NOMO-1 (cell line): ENCODE results near the gene ST6GALNAC3.
"Not testable (repeated sequence)": the region's sequence is repeated elsewhere in the genome, so short reads cannot be mapped to it uniquely, and the experiment has no call there.

Experiments
- DNase-seq, 2 experiments: peaks; one replicate each; lab custom pipeline; 2025; ENCODE audit not compliant: unreplicated experiment in 2 of 2; lab: John Stamatoyannopoulos, UW

ST6GALNAC3 gene

DNA sequence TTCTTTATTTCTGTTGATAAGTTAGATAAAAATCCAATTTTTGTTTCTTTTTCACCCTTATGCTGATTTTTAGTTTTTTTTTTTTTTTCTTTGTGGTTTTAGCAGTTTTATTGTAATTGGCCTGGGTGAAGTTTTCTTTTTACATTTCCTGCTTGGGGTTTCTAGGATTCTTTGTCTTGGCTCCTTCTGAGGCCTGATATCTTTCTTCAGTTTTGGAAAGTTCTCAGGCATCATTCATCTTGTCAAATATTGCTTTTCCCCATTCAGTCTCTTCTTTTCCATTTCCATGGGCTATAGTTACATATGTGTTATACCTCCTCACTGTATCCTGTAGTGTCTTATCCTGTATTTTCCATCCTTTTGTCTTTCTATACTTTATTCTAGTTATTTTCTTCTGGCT, 28.5 kb downstream of the ST6GALNAC3 start:
- DNase-seq: no peak

GRCh38 chr1:76105372-76105771, 30.8 kb downstream of the ST6GALNAC3 start:
- DNase-seq: no peak

GRCh38 chr1:76106251-76106650, 31.7 kb downstream of the ST6GALNAC3 start:
- no peak for DNase-seq

DNA sequence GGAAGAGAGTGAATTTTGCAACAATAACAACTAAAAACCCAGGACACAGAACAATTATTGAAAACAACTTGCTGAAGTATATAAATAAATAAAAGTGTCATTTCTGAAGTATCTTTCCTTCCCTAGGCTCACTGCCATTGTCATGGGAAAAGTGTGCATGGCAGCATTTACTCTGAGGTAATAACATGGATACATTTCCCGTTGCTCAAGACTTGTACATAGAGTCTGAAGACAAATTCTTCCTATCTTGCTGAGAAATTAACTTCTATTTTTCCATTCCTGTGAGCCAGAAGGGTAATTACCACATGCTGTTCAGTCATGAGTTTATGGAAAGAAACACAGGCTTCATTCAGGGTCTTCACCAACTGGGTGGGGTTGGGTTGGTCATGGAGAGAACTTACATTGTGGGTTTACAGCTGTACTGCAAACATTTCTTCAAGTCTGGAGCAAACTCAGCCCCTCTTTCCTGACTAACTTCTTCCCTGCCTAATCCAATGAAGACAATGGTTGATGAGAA, 32.2 kb downstream of the ST6GALNAC3 start:
- no peak for DNase-seq

DNA sequence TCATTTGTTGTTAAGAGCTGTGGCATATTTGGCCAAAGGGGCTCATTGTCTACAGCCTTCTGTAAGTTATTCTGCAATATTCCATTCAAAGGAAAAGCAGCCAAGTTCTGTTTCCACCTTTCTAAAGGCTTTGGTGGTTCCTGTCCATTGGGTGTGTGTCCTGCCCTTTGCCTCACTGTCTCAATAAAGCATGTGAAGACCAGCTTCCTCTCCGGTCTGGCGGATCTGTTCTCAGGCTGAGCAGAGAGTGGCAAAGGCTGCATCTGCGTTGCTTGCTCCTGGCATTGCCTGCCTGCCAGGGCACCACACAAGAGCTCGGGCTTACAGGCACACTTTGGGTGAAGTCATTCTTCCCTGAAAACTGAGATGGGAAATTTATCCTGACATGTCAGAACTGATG, 34.9 kb downstream of the ST6GALNAC3 start:
- DNase-seq: no peak

- DNase-seq: no peak
Observed at GRCh38 chr1:76109901-76110560, 35.5 kb downstream of the ST6GALNAC3 start.

DNA sequence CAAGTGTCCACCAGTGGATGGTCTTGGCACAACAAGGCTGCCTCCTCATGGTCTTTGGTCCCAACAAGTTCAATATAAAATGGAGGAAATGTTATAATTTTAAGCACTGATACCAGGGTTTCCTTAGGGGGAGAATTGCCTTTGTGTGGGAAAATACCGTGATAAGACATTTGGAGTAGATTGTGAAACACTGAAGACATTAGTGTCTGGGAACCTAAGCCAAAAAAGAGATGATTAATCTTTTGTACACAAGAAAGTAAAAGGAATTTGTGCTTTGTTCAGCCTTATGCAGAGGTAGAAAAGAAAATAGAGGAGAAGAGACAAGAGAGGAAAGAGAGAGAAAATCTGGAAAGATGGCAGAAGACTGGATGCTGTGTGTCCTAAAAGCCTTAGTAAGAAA, 36.1 kb downstream of the ST6GALNAC3 start:
- DNase-seq: no peak

DNA sequence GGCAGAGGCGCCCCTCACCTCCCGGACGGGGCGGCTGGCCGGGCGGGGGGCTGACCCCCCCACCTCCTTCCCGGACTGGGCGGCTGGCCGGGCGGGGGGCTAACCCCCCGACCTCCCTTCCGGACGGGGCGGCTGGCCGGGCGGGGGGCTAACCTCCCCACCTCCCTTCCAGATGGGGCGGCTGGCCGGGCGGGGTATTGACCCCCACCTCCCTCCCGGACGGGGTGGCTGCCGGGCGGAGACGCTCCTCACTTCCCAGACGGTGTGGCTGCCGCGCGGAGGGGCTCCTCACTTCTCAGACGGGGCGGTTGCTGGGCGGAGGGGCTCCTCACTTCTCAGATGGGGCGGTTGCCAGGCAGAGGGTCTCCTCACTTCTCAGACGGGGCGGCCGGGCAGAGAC, 37.8 kb downstream of the ST6GALNAC3 start:
- not testable (repeated sequence) for DNase-seq

DNA sequence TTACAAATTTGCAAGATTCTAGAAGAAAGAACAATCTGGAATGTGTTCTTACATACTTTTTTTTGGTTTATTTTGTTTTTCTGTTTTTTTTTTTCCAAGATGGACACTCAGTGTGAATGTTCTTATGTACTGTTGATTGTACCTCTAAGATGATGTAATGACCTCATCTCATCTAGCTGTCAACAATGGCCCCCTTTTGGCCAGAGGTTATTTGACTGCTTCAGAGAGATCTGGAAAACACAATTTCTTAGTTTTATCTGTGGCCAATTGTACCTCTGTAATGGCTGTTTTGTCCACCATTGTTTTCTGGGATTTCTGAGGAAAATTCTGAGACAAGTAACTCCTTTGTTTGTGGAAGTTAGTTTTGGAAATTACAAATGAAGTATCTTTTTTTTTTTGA, 38.9 kb downstream of the ST6GALNAC3 start:
- no peak for DNase-seq

GRCh38 chr1:76115171-76115570, 40.6 kb downstream of the ST6GALNAC3 start:
- no peak for DNase-seq

DNA sequence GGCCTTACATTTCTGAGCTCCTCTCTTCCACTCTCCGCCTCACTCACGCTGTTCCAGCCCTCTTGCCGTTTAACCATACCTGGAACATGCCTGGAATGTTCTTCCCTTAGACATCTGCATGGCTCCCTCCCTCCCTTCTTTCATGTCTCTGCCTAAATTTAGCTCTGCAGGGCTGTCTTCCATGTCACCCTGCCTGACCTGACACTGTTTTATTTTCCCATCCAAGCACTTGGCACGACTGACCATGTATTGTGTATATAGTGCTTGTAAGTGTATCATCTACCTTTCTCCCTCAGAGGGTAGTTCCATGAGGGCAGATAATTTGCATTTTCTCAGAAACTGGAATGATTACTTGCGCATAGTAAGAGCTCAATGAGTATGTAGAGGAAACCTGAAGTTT, 47.3 kb downstream of the ST6GALNAC3 start:
- no peak for DNase-seq

DNA sequence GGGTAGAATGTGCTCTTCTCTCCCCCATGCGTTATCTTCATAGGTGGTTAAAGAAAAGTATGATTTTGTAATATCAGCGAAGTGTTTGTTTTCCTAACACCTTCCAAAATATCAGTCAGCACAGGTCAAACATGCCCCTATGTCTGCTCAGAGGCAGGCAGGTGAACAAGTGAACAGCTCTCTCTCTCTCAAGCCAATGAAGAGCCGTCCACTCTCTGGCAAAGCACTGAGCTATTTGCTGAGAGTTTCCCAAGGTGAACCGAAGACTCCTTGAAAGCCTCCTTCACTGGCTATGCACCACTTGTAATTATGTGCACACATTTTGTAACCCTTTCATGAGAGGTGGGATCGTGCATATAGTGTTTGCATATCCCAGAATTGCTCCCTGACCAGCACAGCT, 47.7 kb downstream of the ST6GALNAC3 start:
- DNase-seq: no peak

GRCh38 chr1:76123411-76124064, 49.0 kb downstream of the ST6GALNAC3 start:
- not testable (repeated sequence) for DNase-seq

DNA sequence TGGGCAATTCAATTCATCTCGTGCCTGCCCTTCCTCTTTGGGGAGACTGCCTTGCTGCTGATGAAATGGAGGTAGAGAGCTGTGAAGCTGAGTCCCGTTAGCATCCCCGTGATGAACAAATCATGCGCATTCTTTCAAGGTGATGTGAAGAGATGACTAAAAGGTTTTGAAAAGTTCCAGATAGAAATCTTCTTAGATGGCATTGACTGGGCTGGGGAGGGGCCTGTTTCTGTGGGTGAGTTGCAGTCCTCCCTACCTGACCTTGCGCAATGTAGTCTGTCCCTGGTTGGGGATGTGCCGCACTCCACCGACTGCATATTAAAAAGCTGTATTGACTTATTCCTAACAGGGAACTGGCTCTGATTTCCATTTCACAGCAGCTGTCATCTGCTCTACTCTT, 49.6 kb downstream of the ST6GALNAC3 start:
- no peak for DNase-seq

GRCh38 chr1:76125473-76126219, 51.1 kb downstream of the ST6GALNAC3 start:
- DNase-seq: no peak

DNA sequence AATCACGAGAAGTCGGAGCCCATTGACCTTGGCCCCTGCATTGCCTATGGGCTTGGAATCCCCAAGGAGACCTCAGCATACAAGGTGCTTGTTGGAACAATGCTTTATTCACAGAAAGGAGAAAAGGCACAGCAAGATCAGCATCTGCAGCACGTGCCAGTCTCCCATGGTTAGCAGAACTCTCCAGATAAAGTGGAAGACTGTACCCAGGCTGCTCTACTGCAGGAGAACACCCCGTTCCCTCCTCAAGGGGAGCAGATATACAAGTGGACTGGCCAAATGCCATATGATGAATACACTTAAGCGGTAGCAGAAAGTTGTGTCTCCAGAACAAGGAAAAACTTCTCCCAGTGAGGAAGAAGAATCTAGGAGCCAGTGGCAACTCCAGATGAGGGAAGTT, 53.5 kb downstream of the ST6GALNAC3 start:
- DNase-seq: no peak

DNA sequence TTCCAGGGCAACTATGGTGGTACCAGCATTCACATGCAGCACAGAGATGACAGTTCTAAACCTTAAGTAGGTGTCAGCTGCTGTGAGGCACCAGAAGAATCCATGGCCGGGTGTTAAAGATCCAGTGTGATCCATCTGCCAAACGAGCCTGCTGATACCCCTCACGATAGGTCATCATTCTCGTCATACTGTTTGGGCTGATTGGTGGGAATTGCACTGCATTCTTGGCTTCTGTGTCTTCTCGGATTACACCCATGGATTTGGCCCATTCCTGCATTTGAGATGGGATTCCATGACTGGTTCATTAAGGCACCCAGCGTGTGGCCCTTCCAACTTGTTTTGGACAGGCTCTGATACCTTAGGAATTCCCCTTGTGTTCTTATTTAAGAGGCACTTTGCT, 55.2 kb downstream of the ST6GALNAC3 start:
- DNase-seq: no peak

- no peak for DNase-seq
Observed at GRCh38 chr1:76130992-76131391, 56.4 kb downstream of the ST6GALNAC3 start.

DNA sequence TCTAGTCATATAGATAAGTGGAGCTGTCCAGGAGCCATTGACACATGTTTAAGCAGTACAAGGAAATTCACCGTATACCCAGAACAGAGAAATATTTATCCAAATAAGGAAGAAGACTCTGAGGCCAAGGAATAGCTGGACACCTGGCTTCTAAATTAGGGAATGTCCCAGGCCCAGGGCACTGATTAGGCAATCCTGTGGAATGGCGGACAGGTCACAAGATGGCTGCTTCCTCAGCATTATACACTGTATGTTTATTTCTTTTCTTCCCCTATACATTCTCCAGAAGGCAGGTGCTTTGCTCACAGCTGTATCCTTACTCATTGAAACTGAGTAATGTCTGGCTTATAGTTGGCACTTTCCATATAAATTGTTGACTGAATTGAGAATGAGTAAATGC, 59.4 kb downstream of the ST6GALNAC3 start:
- DNase-seq: no peak

GRCh38 chr1:76135835-76136234, 61.3 kb downstream of the ST6GALNAC3 start:
- no peak for DNase-seq

DNA sequence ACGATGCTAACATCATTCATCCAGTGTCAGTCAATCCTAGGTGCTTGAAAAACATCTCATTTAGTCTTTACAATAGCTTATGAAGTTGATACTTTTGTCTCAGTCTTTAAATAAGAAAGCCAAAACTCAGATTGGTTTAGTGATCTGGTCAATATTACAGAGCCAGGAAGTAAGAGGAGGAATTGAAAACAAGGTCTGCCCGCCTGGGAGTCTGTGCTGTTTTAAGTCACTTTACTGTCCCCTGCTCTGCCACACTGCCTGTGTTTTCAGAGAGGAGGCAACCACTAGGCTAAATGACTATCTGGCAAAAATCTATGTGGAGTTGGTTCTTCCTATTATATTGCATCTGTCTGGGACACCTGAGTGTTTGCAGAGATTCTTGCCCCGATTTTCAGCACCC, 62.3 kb downstream of the ST6GALNAC3 start:
- DNase-seq: no peak

GRCh38 chr1:76137746-76138145, 63.2 kb downstream of the ST6GALNAC3 start:
- DNase-seq: no peak
